Measurements from ENCODE around the gene CCNB2.
"Not testable (repeated sequence)": the region's sequence is repeated elsewhere in the genome, so short reads cannot be mapped to it uniquely, and the experiment has no call there.

CCNB2 gene

GRCh38 chr15:59104912-59105732 lies at the start of gene CCNB2:
Gene CCNB2, plus strand, starts transcription at chr15:59105146. Its CDS starts 123 bp downstream, at chr15:59105269.
- peak; percentile 89 for DNase-seq (ENCODE audit: low spot score)

DNA sequence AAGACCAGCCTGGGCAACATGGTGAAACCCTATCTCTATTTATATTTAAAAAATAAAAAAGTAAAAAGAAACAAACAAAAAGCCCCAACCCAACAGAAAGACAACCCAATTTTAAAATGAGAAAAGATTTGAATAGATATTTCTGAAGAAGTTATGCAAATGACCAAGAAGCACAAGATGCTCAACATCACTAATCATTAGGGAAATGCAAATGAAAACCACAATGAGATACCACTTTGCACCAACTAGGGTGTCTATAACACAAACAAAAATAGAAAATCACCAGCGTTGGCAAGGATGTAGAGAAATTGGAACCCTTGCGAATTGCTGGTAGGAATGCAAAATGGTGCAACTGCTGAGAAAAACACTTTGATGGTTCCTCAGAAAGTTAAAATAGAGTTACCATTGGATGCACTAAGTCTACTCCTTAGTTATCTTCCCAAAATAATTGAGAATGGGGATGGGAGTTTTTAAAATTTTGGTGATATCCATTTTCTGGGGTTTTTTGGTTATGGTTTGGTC lies 45.8 kb upstream of the CCNB2 start:
- no peak for DNase-seq (ENCODE audit: low spot score)

- no peak for DNase-seq (ENCODE audit: low spot score)
Observed at GRCh38 chr15:59060348-59060747, 44.6 kb upstream of the CCNB2 start.

DNA sequence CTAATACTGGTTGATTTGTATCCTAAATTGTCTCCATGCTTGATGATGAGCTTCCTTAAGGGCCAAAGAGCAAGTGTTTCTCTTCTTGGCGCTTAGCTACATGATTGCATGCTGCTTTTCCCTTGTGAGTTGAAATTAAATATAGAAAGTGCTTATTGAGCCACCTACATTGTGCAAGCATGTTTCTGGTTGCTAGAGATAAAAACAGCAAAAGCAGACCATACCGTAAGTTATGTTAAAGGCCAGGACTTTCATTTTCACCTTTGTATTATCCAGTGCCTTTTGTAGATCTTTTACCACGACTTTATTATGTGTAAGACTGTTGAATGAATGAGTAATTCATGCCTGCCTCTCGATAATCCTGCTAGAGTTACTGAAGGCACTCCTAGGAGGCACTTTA lies 41.9 kb upstream of the CCNB2 start:
- no peak for DNase-seq (ENCODE audit: low spot score)

DNA sequence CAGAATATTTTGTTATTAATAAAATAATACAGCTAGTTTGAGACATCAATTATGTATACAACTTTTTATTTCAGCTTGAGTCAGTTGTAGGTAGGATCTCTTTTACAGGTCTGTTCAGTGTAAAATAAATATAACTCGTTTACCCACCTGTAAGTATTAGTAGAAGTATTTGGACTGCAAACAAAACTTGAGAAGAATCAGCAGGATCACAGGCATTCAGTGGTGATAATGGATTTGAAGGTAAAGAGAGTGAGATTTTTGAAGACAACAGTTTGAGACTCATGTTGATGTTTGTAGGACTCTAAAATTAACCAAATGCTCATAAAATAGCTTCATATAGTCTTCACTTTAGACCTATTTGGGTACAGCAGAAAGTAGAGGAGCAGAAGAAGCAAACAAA lies 35.5 kb upstream of the CCNB2 start:
- no peak for DNase-seq (ENCODE audit: low spot score)

DNA sequence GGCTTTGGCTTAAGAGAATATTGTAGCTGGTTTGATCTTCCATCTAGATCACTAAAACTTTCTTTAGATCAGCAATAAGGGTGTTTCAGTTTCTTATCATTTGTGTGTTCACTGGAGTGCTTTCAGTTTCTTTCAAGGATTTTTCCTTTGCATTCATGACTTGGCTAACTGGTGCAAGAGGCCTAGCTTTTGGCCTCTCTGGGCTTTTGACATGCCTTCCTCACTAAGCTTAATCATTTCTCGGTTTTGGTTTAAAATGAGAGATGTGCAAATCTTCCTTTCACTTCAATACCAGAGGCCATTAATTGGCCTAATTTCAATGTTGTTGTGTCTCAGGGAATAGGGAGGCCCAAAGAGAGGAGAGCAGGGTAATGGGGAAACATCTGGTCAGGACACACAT lies 30.3 kb upstream of the CCNB2 start:
- DNase-seq (ENCODE audit: low spot score): no peak

- DNase-seq (ENCODE audit: low spot score): no peak
Observed at GRCh38 chr15:59087731-59088130, 17.2 kb upstream of the CCNB2 start.

- no peak for DNase-seq (ENCODE audit: low spot score)
Observed at GRCh38 chr15:59094077-59094476, 10.9 kb upstream of the CCNB2 start.

GRCh38 chr15:59096429-59096828 lies 8.5 kb upstream of the CCNB2 start:
- DNase-seq (ENCODE audit: low spot score): no peak

- no peak for DNase-seq (ENCODE audit: low spot score)
Observed at GRCh38 chr15:59099162-59099685, 5.7 kb upstream of the CCNB2 start.

DNA sequence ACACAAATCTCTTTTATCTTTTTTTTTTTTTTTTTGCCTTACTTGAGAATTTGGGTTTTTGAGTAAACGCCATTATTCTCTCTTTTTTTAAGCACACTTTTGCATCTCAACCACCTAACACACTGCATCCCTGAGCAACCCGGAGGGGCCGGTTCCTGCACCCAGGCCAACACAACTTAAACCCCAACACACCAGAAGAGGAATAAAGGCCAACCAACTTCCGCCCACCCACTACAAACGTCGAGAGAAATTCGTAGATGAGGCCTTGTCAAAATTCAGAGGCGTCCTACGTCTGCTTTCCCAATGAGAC lies 389 bp upstream of the CCNB2 start:
- no peak for DNase-seq (ENCODE audit: low spot score)

- DNase-seq (ENCODE audit: low spot score): peak; percentile 14
Observed at GRCh38 chr15:59105854-59106253, 908 bp downstream of the CCNB2 start.

- DNase-seq (ENCODE audit: low spot score): no peak
Observed at GRCh38 chr15:59111251-59111650, 6.3 kb downstream of the CCNB2 start.

- no peak for DNase-seq (ENCODE audit: low spot score)
Observed at GRCh38 chr15:59115047-59115446, 10.1 kb downstream of the CCNB2 start.

GRCh38 chr15:59116141-59116540 lies 11.2 kb downstream of the CCNB2 start:
- DNase-seq (ENCODE audit: low spot score): no peak

- DNase-seq (ENCODE audit: low spot score): no peak
Observed at GRCh38 chr15:59116771-59117170, 11.8 kb downstream of the CCNB2 start.

GRCh38 chr15:59119625-59120024 lies 14.7 kb downstream of the CCNB2 start:
- no peak for DNase-seq (ENCODE audit: low spot score)

GRCh38 chr15:59120937-59121336 lies 16.0 kb downstream of the CCNB2 start:
- no peak for DNase-seq (ENCODE audit: low spot score)

DNA sequence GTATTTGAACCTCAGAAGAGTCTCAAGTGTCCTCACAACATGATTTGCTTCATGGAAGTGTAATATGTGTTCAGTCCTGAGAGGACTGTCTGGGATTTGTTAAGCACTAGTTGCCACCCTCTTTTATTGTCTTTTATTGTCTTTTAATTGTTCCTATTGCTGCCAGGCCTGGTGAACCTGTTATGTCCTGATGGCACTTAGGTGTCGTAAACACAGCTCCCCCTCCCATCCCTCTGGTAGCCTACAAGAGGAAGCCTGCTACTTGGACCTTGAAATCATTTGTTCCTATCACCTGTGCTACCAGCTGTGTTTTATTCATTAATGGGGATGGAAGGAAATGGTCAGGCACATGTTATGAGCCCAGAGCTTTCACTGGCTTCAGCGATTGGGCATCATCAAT lies 19.3 kb downstream of the CCNB2 start:
- DNase-seq (ENCODE audit: low spot score): no peak

- DNase-seq (ENCODE audit: low spot score): not testable (repeated sequence)
Observed at GRCh38 chr15:59125683-59126082, 20.7 kb downstream of the CCNB2 start.

DNA sequence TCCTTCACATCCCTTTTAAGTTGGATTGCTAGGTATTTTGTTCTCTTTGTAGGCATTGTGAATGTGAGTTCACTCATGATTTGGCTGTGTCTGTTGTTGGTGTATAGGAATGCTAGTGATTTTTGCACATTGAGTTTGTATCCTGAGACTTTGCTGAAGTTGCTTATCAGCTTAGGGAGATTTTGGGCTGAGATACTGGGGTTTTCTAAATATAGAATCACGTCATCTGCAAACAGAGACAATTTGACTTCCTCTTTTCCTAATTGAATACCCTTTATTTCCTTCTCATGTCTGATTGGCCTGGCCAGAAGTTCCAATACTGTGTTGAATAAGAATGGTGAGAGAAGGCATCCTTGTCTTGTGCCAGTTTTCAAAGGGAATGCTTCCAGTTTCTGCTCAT lies 22.3 kb downstream of the CCNB2 start:
- DNase-seq (ENCODE audit: low spot score): not testable (repeated sequence)

GRCh38 chr15:59131456-59131855 lies 26.5 kb downstream of the CCNB2 start:
- DNase-seq (ENCODE audit: low spot score): no peak

GRCh38 chr15:59131969-59132562 lies 27.1 kb downstream of the CCNB2 start:
- DNase-seq (ENCODE audit: low spot score): no peak
